ENCODE measurements around the gene IFNL3. TPM values are rescaled to one million over a fixed set of nuclear protein-coding genes. Genes with fewer than 3 reads are reported as not detected.
"Not testable (repeated sequence)": the region's sequence is repeated elsewhere in the genome, so short reads cannot be mapped to it uniquely, and the experiment has no call there.

The IFNL3 gene
- polyA plus RNA-seq, 1 donor (not counting 4 experiments of a cell fraction or from before 2014, with no cell fraction given): not detected

- H3K79me2 ChIP-seq (ENCODE audit: control insufficient read depth, insufficient read depth, low read length); H3K4me3 ChIP-seq (ENCODE audit: control insufficient read depth in 2 of 3, extremely low read depth in 1 of 3, insufficient read depth in 2 of 3, low read depth in 1 of 3, low read length in 3 of 3); H3K4me1 ChIP-seq (ENCODE audit: control insufficient read depth, extremely low read depth, insufficient read depth, low read length); H2AFZ ChIP-seq (ENCODE audit: control insufficient read depth, low read length); H3K36me3 ChIP-seq (ENCODE audit: control insufficient read depth in 2 of 2, extremely low read depth in 1 of 2, insufficient read depth in 2 of 2, low read length in 2 of 2); dilution Hi-C loops (cut with MboI; ENCODE audit: extremely low pct_ligation_motif_present, low sequenced_read_pairs); DNase-seq (ENCODE audit: low read depth, low spot score); H3K27ac ChIP-seq (ENCODE audit: control insufficient read depth, insufficient read depth, low read length); H3K9me3 ChIP-seq (ENCODE audit: control insufficient read depth, low read depth, low read length); H4K20me1 ChIP-seq (ENCODE audit: control insufficient read depth, extremely low read depth, insufficient read depth, low read length); H3K9ac ChIP-seq (ENCODE audit: control insufficient read depth, extremely low read depth, insufficient read depth, low read length); H3K9me1 ChIP-seq (ENCODE audit: control insufficient read depth, extremely low read depth, insufficient read depth, low read length); H3K4me2 ChIP-seq (ENCODE audit: control insufficient read depth, extremely low read depth, insufficient read depth, low read depth, low read length); FAIRE-seq: not testable (repeated sequence)
- H3K27me3 ChIP-seq (ENCODE audit: control insufficient read depth, extremely low read depth, insufficient read depth, low read length): peaks cover 21% of the 10 kb centered on the region
These were observed 1.1 kb downstream of the IFNL3 start for GRCh38 chr19:39243741-39244140.

- H3K27me3 ChIP-seq (ENCODE audit: control insufficient read depth, extremely low read depth, insufficient read depth, low read length): peaks cover 5% of the 10 kb centered on the region
- dilution Hi-C loops (cut with MboI; ENCODE audit: extremely low pct_ligation_motif_present, low sequenced_read_pairs): no loop called here
- no peak overlapping the region for H3K4me3 ChIP-seq (ENCODE audit: control insufficient read depth in 2 of 3, extremely low read depth in 1 of 3, insufficient read depth in 2 of 3, low read depth in 1 of 3, low read length in 3 of 3)
- DNase-seq (ENCODE audit: low read depth, low spot score): no peak
- no peaks in the 10 kb centered on the region for H3K4me1 ChIP-seq (ENCODE audit: control insufficient read depth, extremely low read depth, insufficient read depth, low read length)
- no peaks in the 10 kb centered on the region for H3K9me1 ChIP-seq (ENCODE audit: control insufficient read depth, extremely low read depth, insufficient read depth, low read length)
- H3K36me3 ChIP-seq (ENCODE audit: control insufficient read depth in 2 of 2, extremely low read depth in 1 of 2, insufficient read depth in 2 of 2, low read length in 2 of 2): no peaks in the 10 kb centered on the region
- no peak for TF ChIP-seq EZH2 (IDR thresholded peaks at IDR 0.05; ENCODE audit: low read length)
- TF ChIP-seq CTCF (optimal IDR thresholded peaks at IDR 0.05 in 1 of 3, IDR thresholded peaks at IDR 0.05 in 1 of 3, conservative IDR thresholded peaks at IDR 0.05 in 1 of 3; ENCODE audit: extremely low read depth in 1 of 3, insufficient read depth in 2 of 3, low read length in 3 of 3): no peak
- H4K20me1 ChIP-seq (ENCODE audit: control insufficient read depth, extremely low read depth, insufficient read depth, low read length): no peaks in the 10 kb centered on the region
- H3K4me2 ChIP-seq (ENCODE audit: control insufficient read depth, extremely low read depth, insufficient read depth, low read depth, low read length): no peak overlapping the region
- H3K9me3 ChIP-seq (ENCODE audit: control insufficient read depth, low read depth, low read length): no peaks in the 10 kb centered on the region
- H2AFZ ChIP-seq (ENCODE audit: control insufficient read depth, low read length): no peak overlapping the region
- no peaks in the 10 kb centered on the region for H3K79me2 ChIP-seq (ENCODE audit: control insufficient read depth, insufficient read depth, low read length)
- H3K27ac ChIP-seq (ENCODE audit: control insufficient read depth, insufficient read depth, low read length): no peak overlapping the region
- FAIRE-seq: no peak
- no peak overlapping the region for H3K9ac ChIP-seq (ENCODE audit: control insufficient read depth, extremely low read depth, insufficient read depth, low read length)
These were observed 4.4 kb downstream of the IFNL3 start for GRCh38 chr19:39240421-39240820.

GRCh38 chr19:39238944-39239343, 5.9 kb downstream of the IFNL3 start:
- Histone ChIP-seq H4K20me1 (ENCODE audit: control insufficient read depth, extremely low read depth, insufficient read depth, low read length) (no peaks in the 10 kb centered on the region), H3K27ac (ENCODE audit: control insufficient read depth, insufficient read depth, low read length) (no peak overlapping the region), H3K79me2 (ENCODE audit: control insufficient read depth, insufficient read depth, low read length) (no peaks in the 10 kb centered on the region), H3K9ac (ENCODE audit: control insufficient read depth, extremely low read depth, insufficient read depth, low read length) (no peak overlapping the region), H3K36me3 (ENCODE audit: control insufficient read depth in 2 of 2, extremely low read depth in 1 of 2, insufficient read depth in 2 of 2, low read length in 2 of 2) (no peaks in the 10 kb centered on the region), H3K9me3 (ENCODE audit: control insufficient read depth, low read depth, low read length) (no peaks in the 10 kb centered on the region), H3K4me2 (ENCODE audit: control insufficient read depth, extremely low read depth, insufficient read depth, low read depth, low read length) (no peak overlapping the region), H2AFZ (ENCODE audit: control insufficient read depth, low read length) (no peak overlapping the region), H3K4me3 (ENCODE audit: control insufficient read depth in 2 of 3, extremely low read depth in 1 of 3, insufficient read depth in 2 of 3, low read depth in 1 of 3, low read length in 3 of 3) (no peak overlapping the region), H3K9me1 (ENCODE audit: control insufficient read depth, extremely low read depth, insufficient read depth, low read length) (no peaks in the 10 kb centered on the region), H3K27me3 (ENCODE audit: control insufficient read depth, extremely low read depth, insufficient read depth, low read length) (peaks cover 5% of the 10 kb centered on the region), H3K4me1 (ENCODE audit: control insufficient read depth, extremely low read depth, insufficient read depth, low read length) (no peaks in the 10 kb centered on the region)
- DNase-seq (ENCODE audit: low read depth, low spot score) (no peak), FAIRE-seq (no peak)
- dilution Hi-C loops (cut with MboI; ENCODE audit: extremely low pct_ligation_motif_present, low sequenced_read_pairs): no loop called here
- TF ChIP-seq EZH2 (IDR thresholded peaks at IDR 0.05; ENCODE audit: low read length): no peak
- no peak for TF ChIP-seq CTCF (optimal IDR thresholded peaks at IDR 0.05 in 1 of 3, IDR thresholded peaks at IDR 0.05 in 1 of 3, conservative IDR thresholded peaks at IDR 0.05 in 1 of 3; ENCODE audit: extremely low read depth in 1 of 3, insufficient read depth in 2 of 3, low read length in 3 of 3)

Measured in keratinocyte (primary cell).